Ascending aorta (tissue), 2 donors: Measurements from ENCODE around the gene PTPRN2. TPM values are rescaled to one million over a fixed set of nuclear protein-coding genes. Genes with fewer than 3 reads are reported as not detected.

Experiments used
- DNase-seq, 2 donors: peaks; one replicate each; pipeline ENCODE4 v3.0.0-alpha.2; 2019; ENCODE audit warnings: low spot score in 2 of 2
- H3K27ac ChIP-seq, 2 donors: fragments of 200-600 bp; sonication (generic); one replicate each; pipeline ENCODE4 v1.5.1; 2016 to 2017; ENCODE audit warnings: mild to moderate bottlenecking in 1 of 2
- H3K27me3 ChIP-seq: fragments of 200-600 bp; sonication (generic); one replicate; pipeline ENCODE4 v1.5.1; 2017
- H3K36me3 ChIP-seq, 2 donors: fragments of 200-600 bp; sonication (generic); one replicate each; pipeline ENCODE4 v1.5.1; 2016
- H3K4me1 ChIP-seq, 2 donors: fragments of 200-600 bp; sonication (generic); one replicate each; pipeline ENCODE4 v1.5.1; 2016 to 2017; ENCODE audit warnings: mild to moderate bottlenecking in 1 of 2
- H3K4me3 ChIP-seq, 2 donors: fragments of 200-600 bp; sonication (generic); one replicate each; pipeline ENCODE4 v1.5.1; 2016 to 2017; ENCODE audit warnings: mild to moderate bottlenecking in 1 of 2
- H3K9me3 ChIP-seq, 2 donors: fragments of 200-600 bp; sonication (generic); one replicate each; pipeline ENCODE4 v1.5.1; 2016
- intact Hi-C: fragments of 100-400 bp; cut with DNase I; formaldehyde crosslinking; loops from one replicate; pipeline ENCODE4 v1.15.1; 2023
- total RNA-seq: library from RNA; depleted of rRNA; stranded (reverse); fragments of >200 nt; gene quantifications from one replicate; pipeline ENCODE4 v1.1.0, GENCODE V29; 2016
- TF ChIP-seq, protein P1 (sequence below), 3 experiments: fragments of 200-600 bp in 2 of 3; fragments of 450-650 bp in 1 of 3; sonication (generic) in 2 of 3; IDR thresholded peaks; one replicate each; pipeline ENCODE4 v1.5.1; 2016 to 2019; ENCODE audit warnings: antibody characterized with exemption in 3 of 3, mild to moderate bottlenecking in 1 of 3, moderate library complexity in 1 of 3

The PTPRN2 gene
- total RNA-seq, 1 donor from 2014 or later = 7.3 TPM

- no peak for DNase-seq
- H3K27me3 ChIP-seq = no peaks in the 10 kb centered on the region
- no peak overlapping the region for H3K27ac ChIP-seq
- H3K36me3 ChIP-seq = no peaks in the 10 kb centered on the region
- no peak overlapping the region for H3K4me3 ChIP-seq
- intact Hi-C loops = no loop called here
- peaks cover 0 to 7% of the 10 kb centered on the region in 2 donors for H3K9me3 ChIP-seq
- H3K4me1 ChIP-seq = peaks cover 7 to 8% of the 10 kb centered on the region in 2 donors
- TF ChIP-seq, protein P1, sequence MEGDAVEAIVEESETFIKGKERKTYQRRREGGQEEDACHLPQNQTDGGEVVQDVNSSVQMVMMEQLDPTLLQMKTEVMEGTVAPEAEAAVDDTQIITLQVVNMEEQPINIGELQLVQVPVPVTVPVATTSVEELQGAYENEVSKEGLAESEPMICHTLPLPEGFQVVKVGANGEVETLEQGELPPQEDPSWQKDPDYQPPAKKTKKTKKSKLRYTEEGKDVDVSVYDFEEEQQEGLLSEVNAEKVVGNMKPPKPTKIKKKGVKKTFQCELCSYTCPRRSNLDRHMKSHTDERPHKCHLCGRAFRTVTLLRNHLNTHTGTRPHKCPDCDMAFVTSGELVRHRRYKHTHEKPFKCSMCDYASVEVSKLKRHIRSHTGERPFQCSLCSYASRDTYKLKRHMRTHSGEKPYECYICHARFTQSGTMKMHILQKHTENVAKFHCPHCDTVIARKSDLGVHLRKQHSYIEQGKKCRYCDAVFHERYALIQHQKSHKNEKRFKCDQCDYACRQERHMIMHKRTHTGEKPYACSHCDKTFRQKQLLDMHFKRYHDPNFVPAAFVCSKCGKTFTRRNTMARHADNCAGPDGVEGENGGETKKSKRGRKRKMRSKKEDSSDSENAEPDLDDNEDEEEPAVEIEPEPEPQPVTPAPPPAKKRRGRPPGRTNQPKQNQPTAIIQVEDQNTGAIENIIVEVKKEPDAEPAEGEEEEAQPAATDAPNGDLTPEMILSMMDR (IDR thresholded peaks at IDR 0.05) = no peak
These were observed 6.1 kb downstream of the PTPRN2 start for GRCh38 chr7:158581440-158582088.

GRCh38 chr7:158579662-158580646 is 7.7 kb downstream of the PTPRN2 start:
- no peaks in the 10 kb centered on the region for H3K36me3 ChIP-seq
- H3K27me3 ChIP-seq = no peaks in the 10 kb centered on the region
- peaks cover 0 to 7% of the 10 kb centered on the region in 2 donors for H3K9me3 ChIP-seq
- no peaks in the 10 kb centered on the region for H3K4me1 ChIP-seq
- intact Hi-C loops = no loop called here
- H3K27ac ChIP-seq = no peak overlapping the region
- DNase-seq = no peak
- TF ChIP-seq, protein P1 (IDR thresholded peaks at IDR 0.05) = no peak
- no peak overlapping the region for H3K4me3 ChIP-seq

- TF ChIP-seq, protein P1 (IDR thresholded peaks at IDR 0.05) = no peak
- H3K4me1 ChIP-seq = no peaks in the 10 kb centered on the region
- H3K4me3 ChIP-seq = no peak overlapping the region
- intact Hi-C loops = no loop called here
- no peaks in the 10 kb centered on the region for H3K27me3 ChIP-seq
- no peak overlapping the region for H3K27ac ChIP-seq
- no peaks in the 10 kb centered on the region for H3K36me3 ChIP-seq
- DNase-seq = no peak
- peaks cover 0 to 7% of the 10 kb centered on the region in 2 donors for H3K9me3 ChIP-seq
These were observed 11.4 kb downstream of the PTPRN2 start for GRCh38 chr7:158576050-158576762.

DNA sequence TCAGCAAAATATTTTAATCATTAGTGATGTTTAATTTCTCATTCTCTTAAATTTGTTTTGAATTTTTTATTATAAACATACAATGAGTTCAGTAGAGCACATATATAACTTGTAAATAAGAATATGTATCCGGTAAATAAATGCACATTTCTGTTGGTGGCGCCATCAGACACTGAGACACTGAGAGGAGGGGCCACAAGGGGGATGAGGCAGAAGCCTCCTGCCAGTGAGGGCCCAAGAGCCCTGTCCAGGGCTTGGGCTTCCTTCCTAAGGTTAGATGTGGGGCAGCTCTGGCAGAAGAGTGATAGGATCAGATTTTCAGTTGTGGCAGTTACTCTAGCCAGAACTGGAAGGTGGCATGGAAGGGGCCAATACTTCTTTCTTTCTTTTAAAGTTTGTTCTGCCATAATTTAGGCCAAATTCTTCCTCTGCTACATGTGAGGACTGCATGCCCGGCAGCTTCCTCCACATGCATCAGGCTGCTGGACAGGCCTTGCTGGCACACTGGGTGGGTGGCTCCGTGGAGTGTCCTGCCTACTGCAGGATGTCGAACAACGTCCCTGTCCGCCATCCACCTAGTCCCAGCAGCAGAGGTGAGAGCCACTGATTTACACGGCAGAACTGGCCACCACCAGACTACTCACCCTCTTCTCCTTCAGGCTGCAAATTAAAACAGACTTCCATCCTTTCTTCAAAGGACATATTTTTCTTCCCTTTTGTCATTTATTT is 13.2 kb downstream of the PTPRN2 start:
- no peaks in the 10 kb centered on the region for H3K4me1 ChIP-seq
- H3K4me3 ChIP-seq = no peak overlapping the region
- H3K27me3 ChIP-seq = peaks cover 5% of the 10 kb centered on the region
- no peak for DNase-seq
- no peaks in the 10 kb centered on the region for H3K36me3 ChIP-seq
- no peak overlapping the region for H3K27ac ChIP-seq
- no peaks in the 10 kb centered on the region for H3K9me3 ChIP-seq
- TF ChIP-seq, protein P1 (IDR thresholded peaks at IDR 0.05) = no peak
- intact Hi-C loops = no loop called here

DNA sequence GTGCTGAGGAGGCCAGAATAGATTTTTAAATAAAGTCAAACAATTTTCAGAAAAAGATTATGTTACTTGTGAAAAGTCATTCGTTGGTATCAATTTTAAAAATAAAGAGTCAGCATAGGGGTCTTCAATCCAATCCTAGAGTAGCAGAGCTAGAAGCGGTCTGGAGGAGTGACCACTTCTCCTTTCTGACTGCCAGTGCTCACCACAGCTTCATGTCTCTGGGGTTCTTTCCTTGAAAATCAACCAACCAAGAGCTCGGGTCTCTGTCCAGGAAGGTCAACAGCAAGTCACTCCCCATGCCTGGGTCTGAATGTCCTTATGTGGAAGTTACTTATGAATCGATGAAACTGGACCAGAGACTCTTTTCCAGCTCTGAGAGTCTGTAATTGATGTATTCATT is 14.3 kb downstream of the PTPRN2 start:
- no peaks in the 10 kb centered on the region for H3K9me3 ChIP-seq
- H3K4me3 ChIP-seq = no peak overlapping the region
- H3K27ac ChIP-seq = no peak overlapping the region
- no peak for DNase-seq
- TF ChIP-seq, protein P1 (IDR thresholded peaks at IDR 0.05) = no peak
- intact Hi-C loops = no loop called here
- H3K4me1 ChIP-seq = no peaks in the 10 kb centered on the region
- no peaks in the 10 kb centered on the region for H3K36me3 ChIP-seq
- H3K27me3 ChIP-seq = peaks cover 5% of the 10 kb centered on the region
